Measurements from ENCODE around the gene KRTAP9-8.
A peak's percentile ranks its signal among the peaks of the same experiment; 100 is the strongest.
"Not testable (repeated sequence)": the region's sequence is repeated elsewhere in the genome, so short reads cannot be mapped to it uniquely, and the experiment has no call there.

KRTAP9-8 gene, protein sequence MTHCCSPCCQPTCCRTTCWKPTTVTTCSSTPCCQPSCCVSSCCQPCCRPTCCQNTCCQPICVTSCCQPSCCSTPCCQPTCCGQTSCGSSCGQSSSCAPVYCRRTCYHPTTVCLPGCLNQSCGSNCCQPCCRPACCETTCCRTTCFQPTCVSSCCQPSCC

DNA sequence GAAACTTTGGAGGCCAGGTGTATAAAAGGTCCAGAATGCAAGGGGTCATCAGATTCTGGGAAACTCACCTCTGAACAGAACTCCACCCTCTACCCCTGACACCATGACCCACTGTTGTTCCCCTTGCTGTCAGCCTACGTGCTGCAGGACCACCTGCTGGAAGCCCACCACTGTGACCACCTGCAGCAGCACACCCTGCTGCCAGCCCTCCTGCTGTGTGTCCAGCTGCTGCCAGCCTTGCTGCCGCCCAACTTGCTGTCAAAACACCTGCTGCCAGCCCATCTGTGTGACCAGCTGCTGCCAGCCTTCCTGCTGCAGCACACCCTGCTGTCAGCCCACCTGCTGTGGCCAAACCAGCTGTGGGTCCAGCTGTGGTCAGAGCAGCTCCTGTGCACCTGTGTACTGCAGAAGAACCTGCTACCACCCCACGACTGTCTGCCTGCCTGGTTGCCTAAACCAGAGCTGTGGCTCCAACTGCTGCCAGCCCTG, at the start of gene KRTAP9-8:
KRTAP9-8 (plus strand) TSS at position 51 of the 489 bp plus-strand sequence; CDS start at position 104, 53 bp downstream.
- DNase-seq, result not testable (repeated sequence)

DNA sequence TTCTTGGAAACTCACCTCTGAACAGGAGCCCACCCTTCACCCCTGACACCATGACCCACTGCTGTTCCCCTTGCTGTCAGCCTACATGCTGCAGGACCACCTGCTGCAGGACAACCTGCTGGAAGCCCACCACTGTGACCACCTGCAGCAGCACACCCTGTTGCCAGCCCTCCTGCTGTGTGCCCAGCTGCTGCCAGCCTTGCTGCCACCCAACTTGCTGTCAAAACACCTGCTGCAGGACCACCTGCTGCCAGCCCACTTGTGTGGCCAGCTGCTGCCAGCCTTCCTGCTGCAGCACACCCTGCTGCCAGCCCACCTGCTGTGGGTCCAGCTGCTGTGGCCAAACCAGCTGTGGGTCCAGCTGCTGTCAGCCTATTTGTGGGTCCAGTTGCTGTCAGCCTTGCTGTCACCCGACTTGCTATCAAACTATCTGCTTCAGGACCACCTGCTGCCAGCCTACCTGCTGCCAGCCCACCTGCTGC, 47.9 kb upstream of the KRTAP9-8 start, which contains the start of gene KRTAP9-1:
KRTAP9-1 (plus strand) TSS at position 51 of the 482 bp plus-strand sequence; CDS start at position 51, 0 bp downstream.
- not testable (repeated sequence) for DNase-seq

DNA sequence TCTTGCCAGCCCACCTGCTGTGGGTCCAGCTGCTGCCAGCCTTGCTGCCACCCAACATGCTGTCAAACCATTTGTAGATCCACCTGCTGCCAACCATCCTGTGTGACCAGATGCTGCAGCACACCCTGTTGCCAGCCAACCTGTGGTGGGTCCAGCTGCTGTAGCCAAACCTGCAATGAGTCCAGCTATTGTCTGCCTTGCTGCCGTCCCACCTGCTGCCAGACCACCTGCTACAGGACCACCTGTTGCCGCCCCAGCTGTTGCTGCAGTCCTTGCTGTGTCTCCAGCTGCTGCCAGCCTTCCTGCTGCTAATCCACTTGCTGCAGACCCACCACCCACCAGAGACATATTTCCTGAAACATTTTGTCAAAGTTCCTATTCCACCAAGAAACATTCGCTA, 47.5 kb upstream of the KRTAP9-8 start:
- no peak for DNase-seq

DNA sequence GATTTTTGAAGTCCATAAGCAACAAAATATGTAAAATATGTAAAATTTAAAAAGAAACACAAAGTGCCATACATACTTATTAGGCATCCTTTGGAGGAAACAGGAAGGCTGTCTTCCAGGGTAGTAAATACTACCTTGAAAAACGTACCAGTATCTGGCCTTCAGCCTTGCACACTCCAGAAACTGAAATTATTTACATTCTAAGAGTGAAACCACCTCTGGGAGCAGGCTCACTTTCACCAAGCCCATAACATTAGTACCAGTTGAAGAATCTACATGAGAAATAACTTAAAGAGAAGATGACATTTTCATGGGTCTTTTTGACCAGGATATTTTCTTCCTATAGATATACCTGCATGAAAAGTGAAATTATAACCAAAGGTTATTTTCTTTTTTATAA, 41.7 kb upstream of the KRTAP9-8 start:
- no peak for DNase-seq

DNA sequence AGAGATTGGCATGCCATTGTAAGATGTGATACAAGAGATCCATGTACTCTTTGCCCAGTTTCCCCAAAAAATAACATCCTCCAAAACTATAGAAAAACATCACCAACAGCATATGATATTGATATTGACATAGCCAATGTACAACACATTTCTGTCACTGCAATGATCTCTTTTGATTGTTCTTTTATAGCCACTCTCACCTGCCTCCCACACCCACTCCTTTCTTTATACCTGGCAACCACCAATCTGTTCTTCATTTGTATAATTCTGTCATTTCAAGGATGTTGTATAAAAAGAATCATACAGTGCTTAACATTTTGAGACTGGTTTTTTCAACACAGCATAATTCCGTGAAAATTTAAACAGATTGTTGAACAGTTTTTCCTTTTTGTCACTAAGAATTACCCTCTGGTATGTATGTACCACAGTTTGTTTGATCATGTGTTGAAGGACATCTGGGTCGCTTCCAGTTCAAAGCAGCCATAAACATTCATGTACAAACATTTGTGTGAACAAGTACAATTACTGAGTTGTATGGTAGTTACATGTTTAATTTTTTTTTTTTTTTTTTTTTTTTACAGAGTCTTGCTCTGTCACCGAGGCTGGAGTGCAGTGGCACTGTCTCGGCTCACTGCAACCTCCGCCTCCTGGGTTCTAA, 38.2 kb upstream of the KRTAP9-8 start:
- DNase-seq, result no peak

DNA sequence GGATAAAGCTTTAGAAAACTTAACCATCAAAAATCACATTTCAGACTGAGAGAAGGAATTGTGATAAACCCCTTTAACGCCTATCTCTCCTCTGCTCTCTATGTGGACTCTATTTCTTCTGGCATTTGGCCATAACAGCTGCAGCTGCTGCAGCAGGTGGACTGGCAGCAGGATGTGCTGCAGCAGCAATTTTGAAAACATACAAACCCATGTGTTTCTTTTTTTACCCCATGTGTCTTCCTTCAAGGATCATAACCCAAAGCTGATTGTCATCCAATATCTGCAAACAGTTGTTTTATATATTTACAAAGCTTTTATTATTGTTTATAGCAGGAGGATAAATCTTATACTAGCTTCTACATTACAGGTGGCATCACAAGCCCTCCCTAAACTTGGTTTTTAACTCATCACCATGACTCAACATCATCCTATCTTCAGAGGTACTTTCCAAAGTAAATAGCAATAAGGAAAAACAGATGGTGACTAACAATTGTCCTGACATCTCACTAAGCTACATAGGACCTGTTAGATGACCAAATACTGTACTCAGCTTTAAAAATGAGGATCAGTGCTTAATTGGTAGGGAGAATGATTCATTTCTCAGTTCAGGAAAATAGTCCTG, 25.8 kb upstream of the KRTAP9-8 start:
- no peak for DNase-seq

DNA sequence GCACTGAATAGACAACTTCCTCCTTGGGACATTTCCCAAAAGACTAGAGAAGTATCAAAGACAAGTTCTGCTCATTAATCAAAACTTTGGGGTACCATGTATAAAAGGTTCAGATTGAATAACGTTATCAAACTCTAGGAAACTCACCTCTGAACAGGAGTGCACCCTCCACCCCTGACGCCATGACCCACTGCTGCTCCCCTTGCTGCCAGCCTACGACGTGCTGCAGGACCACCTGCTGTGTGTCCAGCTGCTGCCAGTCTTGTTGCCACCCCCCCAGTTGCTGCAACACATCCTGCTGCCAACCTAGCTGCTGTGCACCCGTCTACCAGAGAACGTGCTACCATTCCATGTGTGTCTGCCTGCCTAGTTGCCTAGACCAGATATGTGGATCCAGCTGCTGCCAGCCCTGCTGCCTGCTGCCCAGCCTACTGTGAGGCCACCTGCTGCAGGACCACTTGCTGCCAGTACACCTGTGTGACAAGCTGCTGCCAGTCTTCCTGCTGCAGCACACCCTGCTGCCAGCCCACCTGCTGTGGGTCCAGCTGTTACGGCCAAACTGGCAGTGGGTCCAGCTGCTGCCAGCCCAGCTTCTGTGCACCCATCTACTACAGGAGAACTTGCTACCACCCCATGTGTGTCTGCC, 25.2 kb upstream of the KRTAP9-8 start:
- DNase-seq, result no peak

DNA sequence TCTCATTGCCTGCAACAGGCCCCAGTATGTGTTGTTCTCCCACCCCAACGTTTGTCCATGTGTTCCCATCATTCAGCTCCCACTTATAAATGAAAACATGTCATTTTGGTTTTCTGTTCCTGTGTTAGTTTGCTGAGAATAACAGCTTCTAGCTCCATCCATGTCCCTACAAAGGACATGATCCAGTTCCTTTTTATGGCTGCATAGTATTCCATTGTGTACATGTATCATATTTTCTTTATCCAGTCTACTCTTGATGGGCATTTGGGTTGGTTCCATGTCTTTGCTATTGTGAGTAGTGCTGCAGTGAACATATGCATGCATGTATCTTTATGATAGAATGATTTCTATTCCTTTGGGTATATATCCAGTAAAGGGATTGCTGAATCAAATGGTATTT, 22.1 kb upstream of the KRTAP9-8 start:
- no peak for DNase-seq

DNA sequence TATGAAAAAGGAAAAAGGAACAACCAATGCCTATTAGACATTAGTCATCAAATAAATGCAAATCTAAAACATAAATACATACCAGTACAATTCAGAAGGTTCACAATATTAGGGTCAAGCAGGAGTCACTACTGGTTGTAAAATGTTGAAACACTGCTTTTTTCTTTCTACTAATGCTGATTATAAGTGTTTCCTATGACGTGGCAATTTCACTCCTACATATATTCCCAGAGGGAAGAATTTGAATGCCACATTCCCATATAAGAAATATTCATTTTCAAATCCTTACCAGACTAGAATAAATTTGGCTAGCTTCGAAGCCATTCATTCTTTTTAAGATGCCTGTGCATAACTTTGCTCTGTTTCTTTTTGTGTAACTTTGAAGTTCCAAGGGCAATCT, 14.0 kb upstream of the KRTAP9-8 start:
- no peak for DNase-seq

DNA sequence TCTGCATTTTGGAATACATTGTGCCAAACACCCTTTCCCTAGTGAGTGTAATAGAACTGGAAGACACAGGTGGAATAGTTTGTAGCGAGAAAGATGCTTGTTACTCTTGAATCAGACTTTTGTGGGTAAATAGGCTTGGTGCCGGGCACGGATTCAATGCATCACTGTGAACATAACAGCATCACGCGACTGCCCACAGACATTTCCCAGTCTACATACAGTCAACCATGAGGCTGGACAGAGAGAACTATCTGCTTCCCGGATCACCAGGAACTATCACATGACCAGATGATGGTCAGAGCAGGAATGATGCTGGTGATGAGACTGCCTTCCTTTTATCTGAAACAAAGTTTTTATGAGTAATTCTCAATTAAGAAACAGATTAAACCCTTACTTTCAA, 11.7 kb upstream of the KRTAP9-8 start:
- DNase-seq, result no peak

DNA sequence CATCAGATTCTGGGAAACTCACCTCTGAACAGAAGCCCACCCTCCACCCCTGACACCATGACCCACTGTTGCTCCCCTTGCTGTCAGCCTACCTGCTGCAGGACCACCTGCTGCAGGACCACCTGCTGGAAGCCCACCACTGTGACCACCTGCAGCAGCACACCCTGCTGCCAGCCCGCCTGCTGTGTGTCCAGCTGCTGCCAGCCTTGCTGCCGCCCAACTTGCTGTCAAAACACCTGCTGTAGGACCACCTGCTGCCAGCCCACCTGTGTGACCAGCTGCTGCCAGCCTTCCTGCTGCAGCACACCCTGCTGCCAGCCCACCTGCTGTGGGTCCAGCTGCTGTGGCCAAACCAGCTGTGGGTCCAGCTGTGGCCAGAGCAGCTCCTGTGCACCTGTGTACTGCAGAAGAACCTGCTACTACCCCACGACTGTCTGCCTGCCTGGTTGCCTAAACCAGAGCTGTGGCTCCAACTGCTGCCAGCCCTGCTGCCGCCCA, 11.2 kb upstream of the KRTAP9-8 start, which contains the start of gene KRTAP9-2:
KRTAP9-2 (plus strand) TSS at position 51 of the 498 bp plus-strand sequence; CDS start at position 58, 7 bp downstream.
- DNase-seq, result not testable (repeated sequence)

DNA sequence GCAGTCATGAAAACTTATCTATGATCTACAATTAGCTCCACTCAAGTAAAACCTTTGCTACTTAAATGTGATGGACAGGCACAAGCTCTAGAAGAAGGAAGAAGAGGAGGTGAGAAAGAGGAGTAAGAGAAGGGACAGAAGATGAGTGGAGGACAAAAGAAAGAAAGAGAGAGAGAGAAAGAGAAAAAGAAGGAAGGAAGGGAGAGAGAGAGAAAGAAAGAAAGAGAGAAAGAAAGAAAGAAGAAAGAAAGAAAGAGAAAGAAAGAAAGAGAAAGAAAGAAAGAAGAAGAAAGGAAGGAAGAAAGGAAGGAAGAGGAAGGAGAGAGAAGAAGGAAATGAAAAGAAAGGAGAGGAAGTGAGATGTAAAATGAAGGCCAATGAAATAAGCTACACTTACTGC, 7.7 kb upstream of the KRTAP9-8 start:
- no peak for DNase-seq

DNA sequence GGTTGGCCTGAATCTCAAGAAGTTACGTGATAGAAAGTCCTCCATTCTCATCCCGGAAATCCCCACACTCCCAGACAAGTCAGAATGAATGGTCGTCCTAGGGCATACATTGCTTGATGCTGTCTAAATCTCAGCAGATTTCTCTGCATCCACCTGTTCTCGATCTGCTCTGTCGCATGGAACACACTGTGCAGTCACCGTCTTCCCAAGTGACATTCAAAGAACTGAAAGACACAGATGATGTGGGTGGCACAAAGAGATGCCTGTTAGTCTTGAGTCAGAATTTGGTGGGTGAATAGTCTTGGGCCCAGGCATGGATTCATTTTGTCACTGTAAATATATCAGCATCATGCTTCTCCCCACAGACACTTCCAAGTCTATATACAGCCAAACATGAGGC, 6.1 kb upstream of the KRTAP9-8 start:
- DNase-seq, result peak in 6 of 56 donors; percentile 0 to 27 (median 6)

DNA sequence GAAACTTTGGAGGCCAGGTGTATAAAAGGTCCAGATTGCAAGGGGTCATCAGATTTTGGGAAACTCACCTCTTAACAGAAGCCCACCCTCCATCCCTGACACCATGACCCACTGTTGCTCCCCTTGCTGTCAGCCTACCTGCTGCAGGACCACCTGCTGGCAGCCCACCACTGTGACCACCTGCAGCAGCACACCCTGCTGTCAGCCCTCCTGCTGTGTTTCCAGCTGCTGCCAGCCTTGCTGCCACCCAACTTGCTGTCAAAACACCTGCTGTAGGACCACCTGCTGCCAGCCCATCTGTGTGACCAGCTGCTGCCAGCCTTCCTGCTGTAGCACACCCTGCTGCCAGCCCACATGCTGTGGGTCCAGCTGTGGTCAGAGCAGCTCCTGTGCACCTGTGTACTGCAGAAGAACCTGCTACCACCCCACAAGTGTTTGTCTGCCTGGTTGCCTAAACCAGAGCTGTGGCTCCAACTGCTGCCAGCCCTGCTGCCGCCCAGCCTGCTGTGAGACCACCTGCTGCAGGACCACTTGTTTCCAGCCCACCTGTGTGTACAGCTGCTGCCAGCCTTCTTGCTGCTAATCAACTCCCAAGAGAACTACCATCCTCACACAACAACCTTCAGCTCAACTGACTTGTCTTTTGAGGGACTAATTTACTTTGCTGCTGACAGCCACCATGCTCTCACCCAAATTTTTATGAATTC, 5.2 kb upstream of the KRTAP9-8 start, which contains the start of gene KRTAP9-3:
KRTAP9-3 (plus strand) TSS at position 51 of the 707 bp plus-strand sequence; CDS start at position 104, 53 bp downstream.
- DNase-seq, result not testable (repeated sequence)

DNA sequence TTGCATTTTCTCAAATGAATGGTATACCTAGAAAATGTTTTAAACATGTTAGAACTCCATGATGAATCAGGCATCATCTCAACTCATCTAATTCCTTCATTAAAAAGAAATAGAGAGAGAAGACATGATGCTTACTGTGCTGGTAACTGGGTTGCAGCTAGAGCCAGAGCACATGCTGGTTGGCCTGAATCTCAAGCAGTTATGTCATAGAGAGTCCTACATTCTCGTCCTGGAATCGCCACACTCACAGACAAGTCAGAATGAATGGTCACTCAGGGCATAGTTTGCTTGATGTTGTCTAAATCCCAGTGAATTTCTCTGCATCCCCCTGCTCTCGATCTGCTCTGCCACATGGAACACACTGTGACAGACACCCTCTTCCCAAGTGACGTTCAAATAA, 683 bp upstream of the KRTAP9-8 start:
- not testable (repeated sequence) for DNase-seq

DNA sequence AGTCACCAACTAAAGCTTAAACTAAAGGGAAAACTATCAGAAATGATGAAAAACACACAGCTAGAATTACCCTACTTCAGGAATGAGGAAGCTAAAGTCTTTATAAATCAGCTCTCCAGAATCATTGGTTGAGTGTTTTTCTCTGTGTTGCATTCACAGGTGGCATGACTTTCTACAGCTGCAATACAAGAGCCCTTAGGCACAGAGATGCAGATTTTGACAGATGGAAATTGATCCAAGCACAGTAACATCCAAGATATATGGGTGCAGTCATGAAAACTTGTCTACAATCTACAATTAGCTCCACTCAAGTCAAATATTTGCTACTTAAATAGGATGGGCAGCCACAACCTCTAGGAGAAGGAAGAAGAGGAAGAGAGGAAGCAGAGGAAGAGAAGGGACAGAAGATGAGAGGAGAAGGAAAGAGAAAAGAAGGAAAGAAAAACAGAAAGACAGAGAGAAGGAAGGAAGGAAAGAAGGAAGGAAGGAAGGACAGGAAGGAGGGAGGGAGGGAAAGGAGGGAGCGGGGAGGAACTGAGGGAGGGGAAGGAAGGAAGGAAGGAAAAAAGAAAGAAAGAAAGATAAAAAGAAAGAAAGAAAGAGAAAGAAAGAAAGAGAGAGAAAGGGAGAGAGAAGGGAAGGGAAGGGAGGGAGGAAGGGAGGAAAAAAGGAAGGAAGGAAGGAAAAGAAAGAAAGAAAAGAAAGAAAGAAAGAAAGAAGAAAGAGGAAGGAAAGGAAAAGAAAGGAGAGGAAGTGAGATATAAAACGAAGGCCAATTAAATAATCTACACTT, 9.4 kb downstream of the KRTAP9-8 start:
- not testable (repeated sequence) for DNase-seq

DNA sequence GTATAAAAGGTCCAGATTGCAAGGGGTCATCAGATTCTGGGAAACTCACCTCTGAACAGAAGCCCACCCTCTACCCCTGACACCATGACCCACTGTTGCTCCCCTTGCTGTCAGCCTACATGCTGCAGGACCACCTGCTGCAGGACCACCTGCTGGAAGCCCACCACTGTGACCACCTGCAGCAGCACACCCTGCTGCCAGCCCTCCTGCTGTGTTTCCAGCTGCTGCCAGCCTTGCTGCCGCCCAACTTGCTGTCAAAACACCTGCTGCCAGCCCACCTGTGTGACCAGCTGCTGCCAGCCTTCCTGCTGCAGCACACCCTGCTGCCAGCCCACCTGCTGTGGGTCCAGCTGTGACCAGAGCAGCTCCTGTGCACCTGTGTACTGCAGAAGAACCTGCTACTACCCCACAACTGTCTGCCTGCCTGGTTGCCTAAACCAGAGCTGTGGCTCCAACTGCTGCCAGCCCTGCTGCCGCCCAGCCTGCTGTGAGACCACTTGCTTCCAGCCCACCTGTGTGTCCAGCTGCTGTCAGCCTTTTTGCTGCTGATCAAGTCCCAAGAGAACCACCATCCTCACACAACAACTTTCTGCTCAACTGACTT, 11.9 kb downstream of the KRTAP9-8 start, which contains the start of gene KRTAP9-4:
KRTAP9-4 (plus strand) TSS at position 51 of the 604 bp plus-strand sequence; CDS start at position 85, 34 bp downstream.
- not testable (repeated sequence) for DNase-seq

DNA sequence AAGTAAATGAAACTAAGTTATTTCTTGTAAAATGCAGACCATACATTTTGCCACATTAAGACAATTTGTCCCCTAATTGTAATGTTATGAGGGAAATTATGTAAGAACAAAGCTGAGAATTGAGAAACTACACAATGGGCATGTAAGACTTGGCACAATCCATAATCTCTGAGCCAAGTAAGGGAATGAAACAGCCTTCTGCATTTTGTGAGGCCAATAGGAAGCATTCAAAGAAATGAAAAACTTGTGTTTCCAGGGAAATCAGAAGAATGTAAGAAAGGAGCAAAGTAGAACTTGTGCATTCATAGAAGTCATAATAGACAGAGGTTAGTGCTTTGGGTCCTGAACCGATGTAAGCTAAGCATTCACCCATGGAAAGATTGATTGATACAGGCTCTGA, 13.5 kb downstream of the KRTAP9-8 start:
- DNase-seq, result no peak

DNA sequence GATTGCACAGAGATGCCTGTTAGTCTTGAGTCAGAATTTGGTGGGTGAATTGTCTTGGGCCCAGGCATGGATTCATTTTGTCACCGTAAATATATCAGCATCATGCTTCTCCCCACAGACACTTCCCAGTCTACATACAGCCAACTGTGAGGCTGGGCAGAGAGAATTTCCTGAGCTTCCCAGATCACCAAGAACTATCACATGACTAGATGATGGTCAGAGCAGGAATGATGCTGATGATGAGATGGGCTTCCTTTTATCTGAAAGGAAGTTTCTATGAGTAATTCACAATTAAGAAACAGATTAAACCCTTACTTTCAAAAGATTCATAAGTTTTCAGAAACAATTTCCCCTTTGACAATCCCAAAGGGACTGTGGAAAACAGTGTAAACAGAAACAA, 17.1 kb downstream of the KRTAP9-8 start:
- DNase-seq, result no peak
